Tibial nerve (tissue), 3 donors: Measurements from ENCODE around the gene FBXL2.

Source experiments
- CTCF ChIP-seq, 5 experiments: fragments of 200-600 bp in 3 of 5; fragments of 450-650 bp in 2 of 5; sonication (generic) in 3 of 5; IDR thresholded peaks; one replicate each; pipeline ENCODE4 v1.5.1; 2016 to 2019; ENCODE audit warnings: antibody characterized with exemption in 5 of 5, mild to moderate bottlenecking in 3 of 5, moderate library complexity in 2 of 5
- POLR2A ChIP-seq, 2 donors: fragments of 450-650 bp; IDR thresholded peaks; one replicate each; pipeline ENCODE4 v1.6.1; 2017; ENCODE audit warnings: antibody characterized with exemption in 2 of 2, mild to moderate bottlenecking in 2 of 2, moderate library complexity in 2 of 2

- TF ChIP-seq CTCF (IDR thresholded peaks at IDR 0.05) (no peak), POLR2A (IDR thresholded peaks at IDR 0.05) (no peak)
Measured at GRCh38 chr3:33331414-33331813, 54.2 kb downstream of the FBXL2 start.
